GM19239 (cell line): ENCODE data around the gene OR1I1.

Experiments
- DNase-seq: peaks from one replicate; pipeline ENCODE4 v3.0.0; 2011; ENCODE audit warnings: low spot score; ENCODE audit not compliant: insufficient read length
- FAIRE-seq: peaks from 2 replicates; lab custom pipeline; 2011; peaks lifted over from hg19 to GRCh38; lab: Jason Lieb, UNC

The OR1I1 gene

GRCh38 chr19:15115762-15116615 lies 34.0 kb downstream of the OR1I1 start:
- DNase-seq: no peak
- FAIRE-seq: no peak

- DNase-seq (no peak), FAIRE-seq (no peak)
Observed at GRCh38 chr19:15116856-15117255, 34.8 kb downstream of the OR1I1 start.

GRCh38 chr19:15118248-15118647 lies 36.2 kb downstream of the OR1I1 start:
- DNase-seq (no peak), FAIRE-seq (no peak)

GRCh38 chr19:15118789-15119494 lies 36.9 kb downstream of the OR1I1 start:
- DNase-seq: no peak
- no peak for FAIRE-seq

GRCh38 chr19:15120135-15121026 lies 38.4 kb downstream of the OR1I1 start:
- no peak for DNase-seq
- no peak for FAIRE-seq

- FAIRE-seq (no peak), DNase-seq (no peak)
Observed at GRCh38 chr19:15122331-15123030, 40.5 kb downstream of the OR1I1 start.

- DNase-seq (no peak), FAIRE-seq (no peak)
Observed at GRCh38 chr19:15123031-15123890, 41.2 kb downstream of the OR1I1 start.

- FAIRE-seq (no peak), DNase-seq (no peak)
Observed at GRCh38 chr19:15123900-15124299, 41.9 kb downstream of the OR1I1 start.

- peak; percentile 47 for FAIRE-seq
- no peak for DNase-seq
Observed at GRCh38 chr19:15124572-15125231, 42.7 kb downstream of the OR1I1 start.

- peak; percentile 94 for DNase-seq
- FAIRE-seq: peak; percentile 99
Observed at GRCh38 chr19:15125232-15126067, 43.4 kb downstream of the OR1I1 start.

GRCh38 chr19:15126131-15126910 lies 44.3 kb downstream of the OR1I1 start:
- DNase-seq (no peak), FAIRE-seq (peak; percentile 73)

- FAIRE-seq (no peak), DNase-seq (no peak)
Observed at GRCh38 chr19:15128162-15128770, 46.3 kb downstream of the OR1I1 start.

GRCh38 chr19:15129856-15130585 lies 48.0 kb downstream of the OR1I1 start:
- no peak for DNase-seq

GRCh38 chr19:15136234-15136954 lies 54.4 kb downstream of the OR1I1 start:
- FAIRE-seq (no peak), DNase-seq (no peak)

More at GRCh38 chr19:15129856-15130585, 48.0 kb downstream of the OR1I1 start:
- FAIRE-seq: no peak

- no peak for DNase-seq
Observed at GRCh38 chr19:15137777-15138176, 55.8 kb downstream of the OR1I1 start.

More at GRCh38 chr19:15137777-15138176, 55.8 kb downstream of the OR1I1 start:
- no peak for FAIRE-seq
